ENCODE data around the gene PLXDC2. TPM values are rescaled to one million over a fixed set of nuclear protein-coding genes. Genes with fewer than 3 reads are reported as not detected.

The PLXDC2 gene
- total and polyA plus RNA-seq, 7 donors: 1.8 to 44.6 (median 18.2) TPM

DNA sequence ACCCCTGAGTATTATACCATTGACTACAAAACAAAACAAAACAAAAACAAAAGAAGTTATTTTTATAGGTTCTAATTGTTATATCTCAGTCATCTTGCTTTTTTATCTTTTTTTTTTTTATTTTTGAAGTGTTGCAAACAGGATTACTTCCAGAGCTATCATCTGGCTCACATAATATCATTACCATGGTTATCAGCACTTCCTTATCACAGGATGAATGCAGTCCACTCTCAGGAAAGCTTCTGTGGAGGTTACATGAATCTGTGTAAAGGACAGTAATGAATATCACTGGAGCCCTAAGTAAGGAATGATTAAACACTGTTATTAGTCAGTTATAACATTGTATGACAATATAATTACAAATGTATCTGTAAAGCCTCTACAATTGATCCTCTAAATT lies 451.5 kb downstream of the PLXDC2 start:
- Histone ChIP-seq H3K27ac (no peak overlapping the region), H3K4me3 (no peak overlapping the region), H3K9me3 (peaks cover 0 to 5% (median 0%) of the 10 kb centered on the region in 4 donors), H3K27me3 (no peaks in the 10 kb centered on the region), H3K4me1 (no peaks in the 10 kb centered on the region), H3K36me3 (no peaks in the 10 kb centered on the region)
- no peak for DNase-seq
- intact Hi-C loops (cut with DNase I): no loop called here
- TF ChIP-seq EP300 (IDR thresholded peaks at IDR 0.05) (no peak), POLR2A (IDR thresholded peaks at IDR 0.05) (no peak), POLR2AphosphoS5 (IDR thresholded peaks at IDR 0.05) (no peak)
- TF ChIP-seq, protein P1, sequence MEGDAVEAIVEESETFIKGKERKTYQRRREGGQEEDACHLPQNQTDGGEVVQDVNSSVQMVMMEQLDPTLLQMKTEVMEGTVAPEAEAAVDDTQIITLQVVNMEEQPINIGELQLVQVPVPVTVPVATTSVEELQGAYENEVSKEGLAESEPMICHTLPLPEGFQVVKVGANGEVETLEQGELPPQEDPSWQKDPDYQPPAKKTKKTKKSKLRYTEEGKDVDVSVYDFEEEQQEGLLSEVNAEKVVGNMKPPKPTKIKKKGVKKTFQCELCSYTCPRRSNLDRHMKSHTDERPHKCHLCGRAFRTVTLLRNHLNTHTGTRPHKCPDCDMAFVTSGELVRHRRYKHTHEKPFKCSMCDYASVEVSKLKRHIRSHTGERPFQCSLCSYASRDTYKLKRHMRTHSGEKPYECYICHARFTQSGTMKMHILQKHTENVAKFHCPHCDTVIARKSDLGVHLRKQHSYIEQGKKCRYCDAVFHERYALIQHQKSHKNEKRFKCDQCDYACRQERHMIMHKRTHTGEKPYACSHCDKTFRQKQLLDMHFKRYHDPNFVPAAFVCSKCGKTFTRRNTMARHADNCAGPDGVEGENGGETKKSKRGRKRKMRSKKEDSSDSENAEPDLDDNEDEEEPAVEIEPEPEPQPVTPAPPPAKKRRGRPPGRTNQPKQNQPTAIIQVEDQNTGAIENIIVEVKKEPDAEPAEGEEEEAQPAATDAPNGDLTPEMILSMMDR (IDR thresholded peaks at IDR 0.05): no peak

DNA sequence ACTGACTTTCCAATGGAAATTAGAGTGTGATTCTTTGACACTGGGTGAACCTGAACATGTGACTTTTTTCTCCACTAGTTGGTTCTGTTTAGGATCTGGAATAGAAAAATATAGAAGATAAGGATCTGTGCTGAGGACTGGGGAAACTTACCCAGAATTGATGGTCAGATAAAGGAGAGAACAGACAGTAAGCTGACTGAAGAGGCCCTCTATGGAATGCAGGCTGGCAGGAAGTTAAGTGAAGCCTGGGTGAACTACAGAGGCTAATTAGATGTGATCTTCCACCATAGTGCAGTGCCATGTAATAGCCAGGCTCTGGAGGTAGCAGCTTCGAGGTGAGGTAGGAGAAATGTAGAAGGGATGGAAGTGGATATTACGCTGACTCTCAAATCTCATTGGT lies 455.3 kb downstream of the PLXDC2 start:
- intact Hi-C loops (cut with DNase I): no loop called here
- H3K27me3 ChIP-seq: no peaks in the 10 kb centered on the region
- no peaks in the 10 kb centered on the region for H3K36me3 ChIP-seq
- H3K27ac ChIP-seq: no peak overlapping the region
- no peaks in the 10 kb centered on the region for H3K4me1 ChIP-seq
- H3K4me3 ChIP-seq: no peak overlapping the region
- no peak for TF ChIP-seq POLR2A (IDR thresholded peaks at IDR 0.05)
- TF ChIP-seq POLR2AphosphoS5 (IDR thresholded peaks at IDR 0.05): no peak
- TF ChIP-seq EP300 (IDR thresholded peaks at IDR 0.05): no peak
- TF ChIP-seq, protein P1 (IDR thresholded peaks at IDR 0.05): no peak
- no peak for DNase-seq
- 87 to 94% methylated on average over 2 of the region's 2 CpGs for WGBS, 2 donors
- H3K9me3 ChIP-seq: no peaks in the 10 kb centered on the region

DNA sequence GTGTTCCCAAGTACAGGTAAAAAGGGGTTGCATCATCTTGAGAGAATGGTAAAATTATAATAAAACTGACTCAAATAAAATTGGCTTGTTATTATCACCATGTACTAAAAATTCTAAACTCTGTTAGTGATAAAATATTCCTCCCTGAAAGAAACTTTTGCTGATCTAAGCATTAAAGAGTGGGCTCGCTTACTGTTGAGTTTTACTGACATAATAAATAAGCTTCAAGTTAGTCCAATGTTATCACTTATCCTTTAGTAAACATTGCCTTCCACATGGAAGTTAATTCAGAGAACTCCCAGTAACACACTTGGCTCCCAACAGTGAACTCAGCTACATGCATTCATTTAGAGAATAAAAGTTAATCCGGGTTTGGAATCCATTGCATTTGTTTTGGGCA lies 456.4 kb downstream of the PLXDC2 start:
- H3K9me3 ChIP-seq: no peaks in the 10 kb centered on the region
- no peak overlapping the region for H3K27ac ChIP-seq
- no peaks in the 10 kb centered on the region for H3K36me3 ChIP-seq
- TF ChIP-seq, protein P1 (IDR thresholded peaks at IDR 0.05): no peak
- TF ChIP-seq EP300 (IDR thresholded peaks at IDR 0.05) (no peak), POLR2A (IDR thresholded peaks at IDR 0.05) (no peak), POLR2AphosphoS5 (IDR thresholded peaks at IDR 0.05) (no peak)
- no peak overlapping the region for H3K4me3 ChIP-seq
- no peaks in the 10 kb centered on the region for H3K27me3 ChIP-seq
- intact Hi-C loops (cut with DNase I): no loop called here
- 46 to 75% methylated on average over 2 of the region's 2 CpGs for WGBS, 2 donors
- H3K4me1 ChIP-seq: no peaks in the 10 kb centered on the region
- no peak for DNase-seq

DNA sequence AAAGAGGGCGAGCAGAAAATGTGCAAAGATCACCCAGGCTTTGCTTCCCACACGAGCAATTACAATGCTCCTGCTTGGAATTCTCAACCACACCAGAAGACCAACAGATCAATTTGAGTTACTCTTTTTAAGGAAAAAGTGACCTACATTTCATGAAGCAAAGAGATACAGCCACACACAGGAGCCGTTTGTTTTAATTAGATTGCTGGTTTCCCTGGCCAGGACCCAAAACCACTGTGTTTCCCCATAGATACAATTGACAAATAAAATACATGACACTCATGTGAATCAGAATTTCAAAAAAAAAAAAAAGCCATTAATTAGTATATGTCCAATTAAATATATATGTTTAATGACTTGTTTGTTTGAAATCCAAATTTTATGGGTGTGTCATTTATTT lies 458.3 kb downstream of the PLXDC2 start:
- no peak for TF ChIP-seq POLR2AphosphoS5 (IDR thresholded peaks at IDR 0.05)
- no peak for TF ChIP-seq POLR2A (IDR thresholded peaks at IDR 0.05)
- TF ChIP-seq EP300 (IDR thresholded peaks at IDR 0.05): no peak
- TF ChIP-seq, protein P1 (IDR thresholded peaks at IDR 0.05): no peak
- no peaks in the 10 kb centered on the region for H3K4me1 ChIP-seq
- WGBS, 2 donors: 72 to 78% methylated on average over 3 of the region's 3 CpGs
- intact Hi-C loops (cut with DNase I): no loop called here
- no peaks in the 10 kb centered on the region for H3K27me3 ChIP-seq
- H3K9me3 ChIP-seq: no peaks in the 10 kb centered on the region
- DNase-seq: no peak
- H3K36me3 ChIP-seq: peaks cover 0 to 2% (median 0%) of the 10 kb centered on the region in 4 donors
- H3K27ac ChIP-seq: no peak overlapping the region
- no peak overlapping the region for H3K4me3 ChIP-seq
